DMS79 (cell line): ENCODE results near the gene CCNJL.
"Not testable (repeated sequence)": the region's sequence is repeated elsewhere in the genome, so short reads cannot be mapped to it uniquely, and the experiment has no call there.

Experiments used
- DNase-seq: peaks from one replicate; lab custom pipeline; 2025; lab: John Stamatoyannopoulos, UW

The CCNJL gene, protein sequence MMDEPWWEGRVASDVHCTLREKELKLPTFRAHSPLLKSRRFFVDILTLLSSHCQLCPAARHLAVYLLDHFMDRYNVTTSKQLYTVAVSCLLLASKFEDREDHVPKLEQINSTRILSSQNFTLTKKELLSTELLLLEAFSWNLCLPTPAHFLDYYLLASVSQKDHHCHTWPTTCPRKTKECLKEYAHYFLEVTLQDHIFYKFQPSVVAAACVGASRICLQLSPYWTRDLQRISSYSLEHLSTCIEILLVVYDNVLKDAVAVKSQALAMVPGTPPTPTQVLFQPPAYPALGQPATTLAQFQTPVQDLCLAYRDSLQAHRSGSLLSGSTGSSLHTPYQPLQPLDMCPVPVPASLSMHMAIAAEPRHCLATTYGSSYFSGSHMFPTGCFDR

GRCh38 chr5:160312134-160312959 is at the start of gene CCNJL:
Gene CCNJL (minus strand): TSS chr5:160312564. CDS start chr5:160311923, 641 bp downstream.
- DNase-seq: no peak

- DNase-seq: no peak
Measured at GRCh38 chr5:160361624-160362228, 49.4 kb upstream of the CCNJL start.

GRCh38 chr5:160360310-160360709 is 47.9 kb upstream of the CCNJL start:
- no peak for DNase-seq

DNA sequence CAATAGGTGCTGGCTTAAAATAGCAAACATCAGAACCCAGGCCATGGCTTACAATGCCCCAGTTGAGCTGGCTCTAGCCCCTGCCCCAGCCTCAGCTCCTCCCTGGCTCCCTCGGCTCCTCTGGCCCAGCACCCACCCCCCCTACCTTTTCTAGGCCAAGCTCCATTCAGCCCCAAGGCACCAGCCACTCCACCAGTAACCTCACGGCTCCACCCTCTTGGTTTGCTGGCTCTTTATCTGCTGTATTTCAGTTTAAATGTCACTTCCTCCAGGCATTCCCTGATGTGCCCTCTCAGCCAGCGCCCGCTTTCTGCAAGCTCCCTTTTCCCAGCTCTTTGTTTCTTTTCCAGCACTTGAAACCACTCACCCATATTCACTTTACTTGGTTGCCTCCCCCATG is 47.5 kb upstream of the CCNJL start:
- no peak for DNase-seq

DNA sequence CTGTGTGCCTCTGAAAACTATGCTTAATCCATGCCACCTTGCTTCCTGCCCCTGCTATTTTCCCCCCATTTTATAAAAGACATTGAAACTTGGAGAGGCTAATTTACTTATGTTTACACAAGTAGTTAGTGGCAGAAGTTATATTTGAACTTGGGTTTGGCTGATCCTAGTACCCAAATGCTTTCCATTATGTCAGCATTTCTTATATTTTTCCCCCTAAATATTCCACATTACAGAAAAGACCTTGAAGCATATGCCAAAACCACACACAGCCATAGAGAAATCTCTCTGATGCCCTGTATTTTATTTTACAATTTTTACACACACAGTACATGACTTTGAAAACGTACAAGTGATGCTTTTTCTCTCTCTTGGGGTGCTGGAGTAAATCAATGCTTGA is 46.9 kb upstream of the CCNJL start:
- no peak for DNase-seq

GRCh38 chr5:160357861-160358411 is 45.6 kb upstream of the CCNJL start:
- no peak for DNase-seq

GRCh38 chr5:160357394-160357793 is 45.0 kb upstream of the CCNJL start:
- DNase-seq: no peak

DNA sequence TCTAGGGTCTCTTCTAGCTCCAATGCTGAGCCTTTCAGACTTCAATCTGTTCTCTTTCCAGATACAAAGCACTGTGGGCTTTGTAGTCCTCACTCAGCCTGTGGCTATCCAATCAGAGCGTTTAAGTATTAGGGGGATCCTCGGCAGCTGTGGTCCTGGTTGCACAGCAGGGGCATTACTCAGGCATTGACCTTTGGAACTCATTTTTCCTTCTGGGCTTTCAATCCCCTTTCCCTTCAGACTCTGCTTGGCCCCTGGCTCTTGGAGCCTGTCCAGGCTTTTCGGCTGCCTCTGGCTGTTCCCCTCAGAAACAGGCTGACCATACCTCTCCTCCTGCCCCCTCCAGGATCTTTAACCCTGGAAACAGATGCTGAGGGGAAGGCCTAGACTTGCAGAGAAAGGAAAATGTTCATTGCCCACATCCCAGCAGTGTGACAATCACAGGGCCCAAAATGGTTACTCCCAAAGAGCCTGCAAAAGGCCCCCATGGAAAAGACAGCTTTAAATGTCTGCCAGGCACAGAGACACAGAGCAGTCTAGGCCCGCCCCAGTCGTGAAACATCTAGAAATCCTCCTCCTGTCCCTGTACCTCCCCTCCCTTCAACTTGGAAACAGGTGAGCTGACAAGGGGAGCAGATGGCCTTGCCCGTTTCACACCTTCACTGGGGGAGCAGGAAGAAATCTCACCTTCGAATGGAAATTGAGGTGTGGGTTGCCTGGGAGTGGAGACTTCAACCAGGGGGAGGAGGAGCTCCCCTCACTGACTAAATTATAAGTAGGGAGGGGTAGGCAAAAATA is 44.4 kb upstream of the CCNJL start:
- no peak for DNase-seq

GRCh38 chr5:160354666-160355065 is 42.3 kb upstream of the CCNJL start:
- no peak for DNase-seq

DNA sequence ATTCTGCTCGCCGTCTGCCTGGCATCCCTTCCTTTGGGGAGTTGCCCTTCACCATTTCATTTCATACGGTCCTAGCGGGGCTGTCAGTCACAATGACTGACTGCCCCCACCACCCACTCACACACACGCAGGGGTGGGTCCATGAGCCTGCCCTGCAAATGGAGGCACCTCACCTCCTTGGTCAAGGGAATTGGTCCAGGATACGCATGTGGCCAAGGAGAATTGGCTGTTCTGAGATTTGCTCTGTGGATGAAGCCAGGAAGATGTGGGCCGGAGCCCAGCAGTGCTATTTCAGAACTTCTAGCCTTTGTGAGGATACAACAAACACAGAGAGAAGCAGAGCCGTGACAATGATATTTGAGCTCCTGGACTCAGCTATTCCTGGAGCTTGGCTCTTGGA is 41.0 kb upstream of the CCNJL start:
- DNase-seq: no peak

DNA sequence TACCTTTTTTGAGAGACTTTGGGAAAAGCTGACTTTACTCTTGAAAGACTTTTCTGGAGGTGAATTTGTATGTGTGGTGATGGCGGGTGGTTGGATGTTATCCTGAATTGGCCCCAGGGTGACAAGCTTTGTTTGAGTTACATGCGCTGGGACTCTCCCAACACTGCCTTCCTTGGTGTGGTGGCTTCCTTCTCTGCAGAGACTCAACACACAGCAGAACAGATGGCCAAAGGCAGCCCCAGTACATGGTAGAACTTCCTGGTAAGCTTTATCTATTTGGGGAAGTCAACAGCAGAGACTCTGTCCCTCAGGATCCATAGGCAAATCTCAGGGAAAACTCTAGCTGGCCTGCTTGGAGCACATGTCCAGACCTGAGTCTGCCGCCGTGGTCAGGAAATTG is 39.9 kb upstream of the CCNJL start:
- DNase-seq: no peak

GRCh38 chr5:160349935-160350303 is 37.6 kb upstream of the CCNJL start:
- DNase-seq: no peak

DNA sequence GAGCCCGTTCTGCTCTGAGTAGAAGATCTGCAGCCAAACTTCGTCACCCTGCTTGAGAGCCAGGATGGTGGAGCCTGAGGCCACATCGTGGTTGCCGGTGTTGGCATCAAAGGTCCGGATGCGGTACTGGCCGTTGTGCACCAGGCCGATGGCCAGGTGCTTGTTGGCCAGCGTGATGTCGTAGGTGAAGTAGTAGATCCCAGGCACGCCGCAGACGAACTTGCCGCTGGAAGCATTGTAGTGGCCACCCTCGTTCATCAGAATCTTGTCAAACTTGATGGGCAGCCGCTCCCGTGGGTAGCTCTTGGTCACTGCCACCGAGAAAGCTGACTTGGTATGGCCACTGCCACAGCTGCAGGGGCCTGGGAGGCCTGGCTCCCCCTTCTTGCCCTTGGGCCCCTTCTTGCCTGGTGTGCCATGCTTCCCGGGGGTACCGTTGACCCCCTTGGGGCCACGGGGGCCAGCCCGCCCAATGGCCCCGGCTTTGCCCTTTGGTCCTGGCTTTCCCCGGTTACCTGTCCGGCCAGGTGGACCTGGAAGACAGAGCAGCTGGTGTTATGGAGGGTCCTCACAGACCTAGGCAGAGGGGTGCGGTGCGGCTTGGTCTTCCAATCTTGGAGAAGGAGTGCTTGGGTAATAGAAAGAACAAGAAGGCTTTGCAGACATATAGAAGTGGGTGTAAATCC is 37.0 kb upstream of the CCNJL start:
- DNase-seq: no peak

GRCh38 chr5:160348080-160348479 is 35.7 kb upstream of the CCNJL start:
- no peak for DNase-seq

GRCh38 chr5:160347448-160347847 is 35.1 kb upstream of the CCNJL start:
- DNase-seq: no peak

DNA sequence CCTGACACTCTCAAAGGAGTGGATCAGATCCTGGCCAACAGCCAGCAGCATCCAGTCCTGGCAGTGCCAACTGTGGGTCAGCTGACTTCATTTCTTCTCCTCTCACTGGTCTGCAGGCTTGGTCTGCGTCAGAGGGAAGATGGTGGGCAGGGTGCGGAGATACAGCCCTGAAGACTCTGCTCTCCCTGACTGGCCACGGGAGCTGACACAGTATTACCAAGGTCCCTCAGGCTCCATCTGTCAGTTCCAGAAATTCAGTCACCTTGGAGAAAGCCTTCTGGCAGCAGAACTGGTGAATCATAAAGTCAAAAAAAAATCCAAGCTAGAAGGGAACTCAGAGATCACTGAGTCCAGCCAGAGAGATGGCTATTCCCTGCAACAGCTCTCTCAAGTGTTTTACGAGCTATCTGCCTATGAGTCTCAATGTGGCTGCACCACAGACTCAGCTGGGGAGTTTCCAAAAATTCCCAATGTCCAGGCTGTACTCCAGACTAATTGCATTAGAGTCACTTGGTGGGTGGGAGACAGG is 30.1 kb upstream of the CCNJL start:
- no peak for DNase-seq

- no peak for DNase-seq
Measured at GRCh38 chr5:160341309-160341870, 29.0 kb upstream of the CCNJL start.

GRCh38 chr5:160340513-160340912 is 28.1 kb upstream of the CCNJL start:
- DNase-seq: not testable (repeated sequence)

- DNase-seq: no peak
Measured at GRCh38 chr5:160339406-160340130, 27.2 kb upstream of the CCNJL start.

GRCh38 chr5:160334716-160335115 is 22.4 kb upstream of the CCNJL start:
- DNase-seq: not testable (repeated sequence)
